Body of pancreas (tissue), 4 donors: Measurements from ENCODE around the gene WSB1. TPM values are rescaled to one million over a fixed set of nuclear protein-coding genes. Genes with fewer than 3 reads are reported as not detected.

Source experiments
- ATAC-seq: fragments of 150-250 bp; one replicate; pipeline ENCODE4 v1.9.1; 2016
- DNase-seq, 4 donors: peaks; one replicate each; pipeline ENCODE4 v3.0.0-alpha.2; 2019
- H3K27ac ChIP-seq, 4 donors: fragments of 200-600 bp; sonication (generic); 1 replicate in 3 of 4; 2 replicates in 1 of 4; pipeline versions ENCODE4 v1.5.1 to v1.6.1; 2016 to 2019; ENCODE audit warnings: mild to moderate bottlenecking in 1 of 4, mixed read lengths in 1 of 4, moderate library complexity in 1 of 4
- H3K27me3 ChIP-seq, 2 donors: fragments of 200-600 bp; sonication (generic); one replicate each; pipeline ENCODE4 v1.6.0; 2016; ENCODE audit warnings: mild to moderate bottlenecking in 1 of 2
- H3K36me3 ChIP-seq, 2 donors: fragments of 200-600 bp; sonication (generic); replicated peaks in 1 of 2; 2 replicates each; pipeline ENCODE4 v1.5.1; 2016; ENCODE audit warnings: low read depth in 2 of 2; ENCODE audit not compliant: insufficient read depth in 1 of 2
- H3K4me1 ChIP-seq: fragments of 200-600 bp; sonication (generic); one replicate; pipeline ENCODE4 v1.6.0; 2016
- H3K4me3 ChIP-seq, 2 donors: fragments of 200-600 bp; sonication (generic); 1 replicate in 1 of 2; 2 replicates in 1 of 2; pipeline ENCODE4 v1.5.1; 2016 to 2019
- H3K9me3 ChIP-seq, 3 donors: fragments of 200-600 bp; sonication (generic); 1 replicate in 2 of 3; 2 replicates in 1 of 3; pipeline ENCODE4 v1.5.1; 2016
- CTCF ChIP-seq, 7 experiments: fragments of 450-650 bp in 4 of 7; fragments of 200-600 bp in 3 of 7; sonication (generic) in 3 of 7; IDR thresholded peaks; one replicate each; pipeline ENCODE4 v1.5.1; 2016 to 2019; ENCODE audit warnings: antibody characterized with exemption in 7 of 7
- POLR2A ChIP-seq, 3 donors: fragments of 450-650 bp; IDR thresholded peaks; one replicate each; pipeline ENCODE4 v1.6.1; 2016; ENCODE audit warnings: antibody characterized with exemption in 3 of 3, mild to moderate bottlenecking in 2 of 3
- WGBS, 2 donors: methylation state at CpG; one replicate each; pipeline ENCODE4 v1.1.5; 2017; 5-methylcytosine and 5-hydroxymethylcytosine counted together
- intact Hi-C: fragments of 100-400 bp; cut with DNase I; formaldehyde crosslinking; loops from one replicate; pipeline ENCODE4 v1.15.1; 2023
- microRNA-seq, 2 donors: library from miRNA; unstranded; fragments of <30 nt; microRNA quantifications; one replicate each; pipeline ENCODE4, GENCODE V29; 2016; ENCODE audit warnings: borderline number of aligned reads in 2 of 2, borderline replicate concordance in 2 of 2
- small RNA-seq: library from RNA; depleted of rRNA; stranded (forward); fragments of <200 nt; gene quantifications from one replicate; pipeline ENCODE3, GENCODE V24; 2016
- total RNA-seq, 2 donors: library from RNA; depleted of rRNA; stranded (reverse); fragments of >200 nt; gene quantifications; one replicate each; pipeline ENCODE4 v1.1.0, GENCODE V29; 2016

The WSB1 gene
- total RNA-seq, 2 donors from 2014 or later, result 106 to 147 TPM

- TF ChIP-seq POLR2A (IDR thresholded peaks at IDR 0.05) (no peak), CTCF (IDR thresholded peaks at IDR 0.05) (no peak)
- H3K4me3 ChIP-seq, result no peak overlapping the region
- no peaks in the 10 kb centered on the region for H3K9me3 ChIP-seq
- ATAC-seq, result no peak
- DNase-seq, result no peak
- no peaks in the 10 kb centered on the region for H3K27me3 ChIP-seq
- intact Hi-C loops, result loop anchor here (5.0 kb wide), 1 partner anchor 229 kb away; no protein-coding TSS in a partner anchor
- H3K27ac ChIP-seq, result no peak overlapping the region
- 55 to 62% methylated on average over 3 of the region's 3 CpGs for WGBS, 2 donors
- H3K36me3 ChIP-seq, result no peaks in the 10 kb centered on the region
- H3K4me1 ChIP-seq, result no peaks in the 10 kb centered on the region
Measured at GRCh38 chr17:27363326-27363725, 69.4 kb downstream of the WSB1 start.

Small RNA genes within 50 kb of the gene (microRNA-seq; reads per million reads assigned to microRNA genes)
- 0 reads per million in 2 donors for gene MIR4522

Small RNA genes within 50 kb of the gene (small RNA-seq; reads per million reads assigned to genes)
- not detected for gene MIR4522

Other genes starting within 250 kb of the WSB1 start
- gene KSR1, start 162.3 kb downstream of the WSB1 start, total RNA-seq, result 100 to 1,000 TPM in 1 of 2 donors, 10 to 100 TPM in 1; 99.9 to 142 TPM